Hepatic stellate cell (primary cell): Measurements from ENCODE around the gene IDNK.

Experiments
- DNase-seq: peaks from one replicate; pipeline ENCODE4 v3.0.0; 2011; ENCODE audit warnings: low spot score

IDNK gene

GRCh38 chr9:83633676-83634075 is 10.7 kb downstream of the IDNK start:
- no peak for DNase-seq

- DNase-seq = no peak
Observed at GRCh38 chr9:83636813-83637212, 13.9 kb downstream of the IDNK start.

- no peak for DNase-seq
Observed at GRCh38 chr9:83637389-83637788, 14.4 kb downstream of the IDNK start.

- no peak for DNase-seq
Observed at GRCh38 chr9:83639266-83639665, 16.3 kb downstream of the IDNK start.

- DNase-seq = no peak
Observed at GRCh38 chr9:83642793-83643192, 19.9 kb downstream of the IDNK start.

- no peak for DNase-seq
Observed at GRCh38 chr9:83646500-83647239, 23.7 kb downstream of the IDNK start.

- peak; percentile 53 for DNase-seq
Observed at GRCh38 chr9:83649080-83649479, 26.1 kb downstream of the IDNK start.

- no peak for DNase-seq
Observed at GRCh38 chr9:83649515-83649914, 26.6 kb downstream of the IDNK start.

- DNase-seq = no peak
Observed at GRCh38 chr9:83651558-83651957, 28.6 kb downstream of the IDNK start.

- DNase-seq = no peak
Observed at GRCh38 chr9:83652433-83652832, 29.5 kb downstream of the IDNK start.

- DNase-seq = no peak
Observed at GRCh38 chr9:83655433-83655832, 32.5 kb downstream of the IDNK start.

- no peak for DNase-seq
Observed at GRCh38 chr9:83656032-83656680, 33.2 kb downstream of the IDNK start.

- no peak for DNase-seq
Observed at GRCh38 chr9:83656952-83657351, 34.0 kb downstream of the IDNK start.

- no peak for DNase-seq
Observed at GRCh38 chr9:83662933-83663332, 40.0 kb downstream of the IDNK start.

- DNase-seq = no peak
Observed at GRCh38 chr9:83665580-83666200, 42.7 kb downstream of the IDNK start.

- no peak for DNase-seq
Observed at GRCh38 chr9:83669067-83669466, 46.1 kb downstream of the IDNK start.

- DNase-seq = no peak
Observed at GRCh38 chr9:83670381-83670780, 47.4 kb downstream of the IDNK start.

- no peak for DNase-seq
Observed at GRCh38 chr9:83671451-83671850, 48.5 kb downstream of the IDNK start.

- DNase-seq = no peak
Observed at GRCh38 chr9:83675466-83675865, 52.5 kb downstream of the IDNK start.

- no peak for DNase-seq
Observed at GRCh38 chr9:83677596-83677995, 54.7 kb downstream of the IDNK start.

GRCh38 chr9:83680233-83680632 is 57.3 kb downstream of the IDNK start:
- no peak for DNase-seq

GRCh38 chr9:83681490-83681889 is 58.5 kb downstream of the IDNK start:
- no peak for DNase-seq

- no peak for DNase-seq
Observed at GRCh38 chr9:83688921-83689320, 66.0 kb downstream of the IDNK start.
